ENCODE data around the gene CCHCR1.

Gene CCHCR1

DNA sequence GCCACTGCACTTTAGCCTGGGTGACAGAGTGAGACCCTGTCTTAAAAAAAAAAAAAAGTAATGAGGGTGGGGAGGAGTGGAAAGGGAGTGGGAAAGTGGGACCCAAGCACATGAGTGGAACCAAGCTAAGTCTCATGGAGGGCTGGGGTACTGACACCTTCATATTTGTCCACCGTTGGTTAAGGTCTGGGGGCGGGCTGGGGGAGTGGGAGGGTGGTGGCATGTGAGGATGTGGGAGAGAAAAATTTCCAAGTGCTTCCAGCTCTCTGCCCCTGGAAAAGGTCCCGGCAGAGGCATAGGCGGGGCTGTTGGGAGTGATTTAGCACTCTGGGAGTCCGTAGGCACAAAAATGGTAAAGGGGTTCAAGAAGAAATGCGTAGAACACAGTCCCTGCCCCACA, 24.8 kb downstream of the CCHCR1 start:
- DNase-seq (ENCODE audit: low spot score) = no peak
- no peak for TF ChIP-seq CTCF (IDR thresholded peaks at IDR 0.05; ENCODE audit: extremely low read depth, missing control alignments)

DNA sequence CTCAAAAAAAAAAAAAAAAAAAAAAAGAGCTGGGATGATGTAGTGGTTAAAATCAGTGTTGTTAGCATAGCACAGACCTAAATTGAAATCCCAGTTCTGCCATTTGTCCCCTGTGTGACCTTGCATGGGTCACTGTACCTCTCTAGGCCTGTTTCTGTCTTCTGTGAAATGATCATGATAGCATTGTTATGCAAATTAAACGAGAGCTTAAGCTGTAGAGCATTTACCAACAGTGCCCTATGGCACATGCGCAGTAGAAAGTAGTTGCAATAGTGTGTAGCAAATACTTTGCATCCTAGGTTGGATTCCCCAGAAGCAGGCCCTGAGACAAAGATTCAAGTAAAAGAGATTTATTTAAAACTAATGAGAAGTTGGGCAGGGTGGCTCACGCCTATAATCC, 26.0 kb downstream of the CCHCR1 start:
- TF ChIP-seq CTCF (IDR thresholded peaks at IDR 0.05; ENCODE audit: extremely low read depth, missing control alignments) = no peak
- no peak for DNase-seq (ENCODE audit: low spot score)

GRCh38 chr6:31130751-31131150, 26.9 kb downstream of the CCHCR1 start:
- DNase-seq (ENCODE audit: low spot score) = no peak
- no peak for TF ChIP-seq CTCF (IDR thresholded peaks at IDR 0.05; ENCODE audit: extremely low read depth, missing control alignments)

- no peak for TF ChIP-seq CTCF (IDR thresholded peaks at IDR 0.05; ENCODE audit: extremely low read depth, missing control alignments)
- DNase-seq (ENCODE audit: low spot score) = no peak
Observed at GRCh38 chr6:31129130-31129529, 28.5 kb downstream of the CCHCR1 start.

- peak; percentile 83 for DNase-seq (ENCODE audit: low spot score)
- peak; percentile 66 for TF ChIP-seq CTCF (IDR thresholded peaks at IDR 0.05; ENCODE audit: extremely low read depth, missing control alignments)
Observed at GRCh38 chr6:31128093-31128676, 29.4 kb downstream of the CCHCR1 start.

DNA sequence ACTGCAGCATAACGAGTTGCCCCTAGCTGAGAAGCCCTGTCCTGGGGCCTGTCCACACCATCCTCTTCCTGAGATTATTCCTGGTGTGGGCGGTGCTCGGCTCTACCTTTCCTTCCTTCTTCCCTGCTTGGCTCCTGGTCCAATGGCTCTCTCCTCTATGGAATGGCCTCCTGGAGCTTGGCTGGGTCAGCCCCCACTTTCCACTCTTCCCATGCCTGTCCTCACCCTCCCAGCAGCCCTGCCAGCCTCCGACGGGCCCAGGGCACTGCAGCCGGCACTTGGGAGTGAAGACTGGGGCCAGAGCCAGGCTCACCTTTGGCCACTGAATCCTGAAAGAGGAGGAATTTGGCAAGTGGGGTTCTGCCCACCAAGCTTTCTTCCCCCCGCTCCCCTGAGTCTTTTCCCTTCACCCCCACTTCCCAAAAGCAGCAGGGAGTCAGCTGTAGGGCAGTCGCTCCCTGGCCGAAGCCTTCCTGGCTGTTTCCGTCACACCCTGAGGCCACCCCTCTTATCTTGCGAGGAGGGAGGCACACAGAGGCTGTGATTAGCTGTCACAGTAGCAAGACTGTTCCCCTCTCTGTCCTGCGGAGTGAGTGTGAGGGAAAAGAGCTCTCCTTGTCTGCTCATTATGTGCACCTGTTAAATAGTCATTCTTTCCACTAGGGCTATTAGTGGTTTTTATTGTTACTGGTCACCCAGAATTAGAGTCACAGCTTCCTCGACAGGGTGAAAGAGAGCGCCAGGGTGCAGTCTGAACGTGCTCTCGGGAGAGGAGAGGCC, 31.0 kb downstream of the CCHCR1 start:
- DNase-seq (ENCODE audit: low spot score) = no peak
- no peak for TF ChIP-seq CTCF (IDR thresholded peaks at IDR 0.05; ENCODE audit: extremely low read depth, missing control alignments)

- TF ChIP-seq CTCF (IDR thresholded peaks at IDR 0.05; ENCODE audit: extremely low read depth, missing control alignments) = no peak
- DNase-seq (ENCODE audit: low spot score) = no peak
Observed at GRCh38 chr6:31125586-31126363, 31.8 kb downstream of the CCHCR1 start.
